Neural crest cell (in vitro differentiated cells): ENCODE measurements around the gene APCDD1. TPM values are rescaled to one million over a fixed set of nuclear protein-coding genes. Genes with fewer than 3 reads are reported as not detected.
A peak's percentile ranks its signal among the peaks of the same experiment; 100 is the strongest.

Source experiments
- DNase-seq: peaks from one replicate; pipeline ENCODE4 v3.0.0; 2021; ENCODE audit warnings: low read depth, mixed read lengths, low spot score
- H3K27ac Mint-ChIP-seq: one replicate; pipeline ENCODE4 v1.8.0; 2021; ENCODE audit warnings: mild to moderate bottlenecking, mixed read lengths; ENCODE audit not compliant: unreplicated experiment
- H3K27me3 Mint-ChIP-seq: 2 replicates; pipeline ENCODE4 v1.8.0; 2021; ENCODE audit warnings: low read depth, mild to moderate bottlenecking, mixed read lengths
- H3K36me3 Mint-ChIP-seq: 2 replicates; pipeline ENCODE4 v1.8.0; 2021; ENCODE audit warnings: low read depth, mild to moderate bottlenecking, mixed read lengths
- H3K4me1 Mint-ChIP-seq: 2 replicates; pipeline ENCODE4 v1.8.0; 2021; ENCODE audit warnings: mixed read lengths
- H3K4me3 Mint-ChIP-seq: one replicate; pipeline ENCODE4 v1.8.0; 2021; ENCODE audit warnings: mild to moderate bottlenecking, mixed read lengths
- H3K9me3 Mint-ChIP-seq: 2 replicates; pipeline ENCODE4 v1.8.0; 2021; ENCODE audit warnings: mixed read lengths
- total RNA-seq: library from RNA; stranded (reverse); gene quantifications from 2 replicates; pipeline ENCODE4 v1.2.1, GENCODE V29; 2021
- TF ChIP-seq, protein P1 (sequence below): fragments of 200-600 bp; sonication (generic); conservative IDR thresholded peaks from 2 replicates; pipeline ENCODE4 v1.5.0; 2021; ENCODE audit warnings: antibody characterized with exemption, mild to moderate bottlenecking

The APCDD1 gene
- total RNA-seq, 1 donor from 2014 or later, result 51.9 TPM

DNA sequence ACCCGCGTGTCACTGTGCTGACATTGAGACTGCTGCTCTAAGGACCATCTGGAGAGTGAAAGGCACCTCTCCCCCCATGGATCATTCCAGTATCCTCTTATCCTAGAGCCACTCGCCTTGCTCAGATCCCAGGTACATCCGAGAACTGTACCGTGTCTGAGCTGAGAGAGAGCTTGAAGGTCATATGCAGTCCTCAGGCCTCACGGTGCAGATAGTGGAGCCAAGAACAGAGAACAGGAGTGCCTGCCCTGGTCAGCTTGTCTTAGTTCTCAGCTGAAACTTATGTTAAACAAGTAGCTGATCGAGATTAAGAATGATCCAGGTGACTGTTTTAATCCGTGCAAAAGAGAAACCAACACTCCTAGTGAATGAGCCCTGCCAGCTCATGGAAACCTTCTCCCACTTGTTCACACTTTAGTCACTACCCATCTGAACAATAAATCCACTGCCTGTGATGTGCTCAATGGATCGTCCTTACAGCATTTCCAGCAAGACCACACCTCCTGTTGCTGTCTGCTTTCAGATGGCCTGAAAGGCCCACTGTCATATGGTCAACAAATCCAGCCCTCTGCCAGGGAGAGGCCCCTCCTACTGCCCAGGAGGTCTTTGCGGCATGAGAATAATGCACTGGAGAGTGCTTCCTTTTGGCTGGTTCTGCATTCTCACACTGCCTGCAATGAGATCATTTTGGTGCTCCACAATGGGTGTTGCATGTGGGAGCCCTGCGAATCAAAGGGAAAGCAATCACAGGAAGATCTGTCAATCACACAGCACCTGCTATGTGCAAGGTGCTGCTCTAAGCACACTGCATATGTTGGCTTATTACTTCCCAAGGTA is 43.7 kb upstream of the APCDD1 start:
- no peaks in the 10 kb centered on the region for H3K27me3 Mint-ChIP-seq
- H3K4me3 Mint-ChIP-seq, result no peak overlapping the region

DNA sequence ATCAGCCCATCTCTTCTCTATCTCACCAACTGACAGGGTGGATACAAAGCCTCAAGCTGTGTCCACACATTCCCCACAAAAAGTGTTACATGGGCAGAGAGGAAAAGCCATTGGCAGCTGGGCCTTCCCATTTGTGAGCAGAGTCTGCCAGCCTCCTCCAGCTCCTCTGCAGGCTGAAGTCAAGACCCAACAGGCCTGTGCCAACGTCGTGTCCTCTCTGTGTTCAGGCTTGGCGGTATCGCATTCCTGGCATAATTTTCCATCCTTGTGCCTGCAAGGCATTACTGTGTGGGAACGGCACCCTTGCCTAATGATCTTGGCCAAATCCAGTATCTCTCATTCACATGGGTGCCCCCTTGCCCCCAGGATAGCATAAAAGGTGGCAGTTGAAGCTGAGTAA is 41.5 kb upstream of the APCDD1 start:
- no peak overlapping the region for H3K4me3 Mint-ChIP-seq

More for the DNA sequence above, 43.7 kb upstream of the APCDD1 start:
- Mint-ChIP-seq H3K27ac (peak overlapping the region; percentile 27), H3K36me3 (no peaks in the 10 kb centered on the region), H3K9me3 (no peaks in the 10 kb centered on the region), H3K4me1 (peaks cover 38% of the 10 kb centered on the region)
- no peak for DNase-seq
- TF ChIP-seq, protein P1, sequence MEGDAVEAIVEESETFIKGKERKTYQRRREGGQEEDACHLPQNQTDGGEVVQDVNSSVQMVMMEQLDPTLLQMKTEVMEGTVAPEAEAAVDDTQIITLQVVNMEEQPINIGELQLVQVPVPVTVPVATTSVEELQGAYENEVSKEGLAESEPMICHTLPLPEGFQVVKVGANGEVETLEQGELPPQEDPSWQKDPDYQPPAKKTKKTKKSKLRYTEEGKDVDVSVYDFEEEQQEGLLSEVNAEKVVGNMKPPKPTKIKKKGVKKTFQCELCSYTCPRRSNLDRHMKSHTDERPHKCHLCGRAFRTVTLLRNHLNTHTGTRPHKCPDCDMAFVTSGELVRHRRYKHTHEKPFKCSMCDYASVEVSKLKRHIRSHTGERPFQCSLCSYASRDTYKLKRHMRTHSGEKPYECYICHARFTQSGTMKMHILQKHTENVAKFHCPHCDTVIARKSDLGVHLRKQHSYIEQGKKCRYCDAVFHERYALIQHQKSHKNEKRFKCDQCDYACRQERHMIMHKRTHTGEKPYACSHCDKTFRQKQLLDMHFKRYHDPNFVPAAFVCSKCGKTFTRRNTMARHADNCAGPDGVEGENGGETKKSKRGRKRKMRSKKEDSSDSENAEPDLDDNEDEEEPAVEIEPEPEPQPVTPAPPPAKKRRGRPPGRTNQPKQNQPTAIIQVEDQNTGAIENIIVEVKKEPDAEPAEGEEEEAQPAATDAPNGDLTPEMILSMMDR, result no peak

DNA sequence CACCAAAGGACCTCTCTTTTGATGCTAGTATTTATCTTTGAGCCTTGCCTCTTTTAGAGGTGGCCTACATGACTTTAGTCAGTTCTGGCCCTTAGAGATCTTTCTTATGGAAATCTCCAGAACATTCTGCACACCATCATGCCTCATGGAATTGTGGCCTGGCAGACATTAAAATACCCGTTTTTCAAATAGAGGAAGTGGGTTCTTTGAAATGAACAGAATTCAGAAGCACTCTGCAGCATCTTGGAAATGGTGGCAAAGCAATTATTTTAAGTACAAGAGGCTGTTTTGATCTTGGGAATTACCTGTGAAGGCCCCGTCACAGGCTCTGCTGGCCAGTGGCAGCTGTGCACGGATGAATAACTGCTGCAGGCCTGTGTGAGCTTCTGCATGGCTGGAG is 40.7 kb upstream of the APCDD1 start:
- Mint-ChIP-seq H3K36me3 (no peaks in the 10 kb centered on the region), H3K9me3 (no peaks in the 10 kb centered on the region), H3K4me1 (peaks cover 37% of the 10 kb centered on the region), H3K27me3 (no peaks in the 10 kb centered on the region), H3K27ac (no peak overlapping the region), H3K4me3 (no peak overlapping the region)
- DNase-seq, result no peak
- TF ChIP-seq, protein P1, result no peak

More for the DNA sequence above, 41.5 kb upstream of the APCDD1 start:
- H3K36me3 Mint-ChIP-seq, result no peaks in the 10 kb centered on the region
- DNase-seq, result no peak
- no peaks in the 10 kb centered on the region for H3K9me3 Mint-ChIP-seq
- peaks cover 37% of the 10 kb centered on the region for H3K4me1 Mint-ChIP-seq
- TF ChIP-seq, protein P1, result no peak
- H3K27ac Mint-ChIP-seq, result peak overlapping the region; percentile 67
- H3K27me3 Mint-ChIP-seq, result no peaks in the 10 kb centered on the region

DNA sequence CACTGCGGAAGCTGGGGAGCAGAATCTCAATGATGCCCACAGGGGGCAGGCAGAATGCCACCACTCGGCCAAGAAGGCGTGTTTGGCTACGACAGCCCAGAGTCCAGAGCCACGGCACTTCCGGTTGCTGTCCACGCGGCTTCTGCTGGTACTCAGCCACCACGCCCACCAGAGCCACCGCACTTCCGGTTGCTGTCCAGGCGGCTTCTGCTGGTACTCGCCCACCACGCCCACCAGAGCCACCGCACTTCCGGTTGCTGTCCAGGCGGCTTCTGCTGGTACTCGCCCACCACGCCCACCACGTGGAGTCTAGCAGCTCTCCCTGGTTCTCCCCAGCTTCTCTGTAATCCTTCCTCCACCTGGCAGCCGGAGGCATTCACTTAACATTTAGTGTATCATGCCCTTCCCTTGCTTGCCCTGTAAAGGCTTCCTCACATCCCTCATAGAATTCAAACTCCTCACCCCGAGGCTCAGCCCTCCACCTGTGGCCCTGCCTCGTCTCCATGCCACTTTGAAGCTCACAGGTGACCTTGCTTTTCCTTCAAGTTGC is 40.1 kb upstream of the APCDD1 start:
- Mint-ChIP-seq H3K27me3 (no peaks in the 10 kb centered on the region), H3K36me3 (no peaks in the 10 kb centered on the region), H3K4me1 (peaks cover 37% of the 10 kb centered on the region), H3K9me3 (peaks cover under 1% of the 10 kb centered on the region), H3K27ac (no peak overlapping the region), H3K4me3 (no peak overlapping the region)
- TF ChIP-seq, protein P1, result no peak
- DNase-seq, result no peak

DNA sequence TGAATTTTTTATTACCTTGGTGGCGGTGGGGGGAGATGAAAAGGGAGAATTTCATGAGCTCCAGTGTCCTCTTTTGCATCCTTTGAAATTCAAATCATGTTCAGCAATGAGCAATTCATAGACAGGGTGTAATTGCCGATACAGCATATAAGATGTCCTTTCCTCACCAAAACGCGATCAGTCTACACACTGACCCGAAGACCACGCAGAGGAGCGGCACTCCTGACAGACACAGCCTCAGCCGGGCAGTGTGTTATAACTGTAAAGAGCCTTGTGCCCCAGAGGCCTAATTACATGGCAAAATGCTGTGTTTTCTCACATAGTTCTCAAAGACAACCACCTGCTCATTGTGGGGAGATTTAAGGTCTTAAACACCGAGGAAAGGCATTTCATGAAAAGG is 38.4 kb upstream of the APCDD1 start:
- DNase-seq, result no peak
- Mint-ChIP-seq H3K27me3 (no peaks in the 10 kb centered on the region), H3K36me3 (peaks cover 3% of the 10 kb centered on the region), H3K4me3 (no peak overlapping the region), H3K9me3 (peaks cover 7% of the 10 kb centered on the region), H3K27ac (no peak overlapping the region), H3K4me1 (peaks cover 24% of the 10 kb centered on the region)
- TF ChIP-seq, protein P1, result no peak
